ENCODE measurements around the gene SCAMP3. TPM values are rescaled to one million over a fixed set of nuclear protein-coding genes. Genes with fewer than 3 reads are reported as not detected.

The SCAMP3 gene
- total RNA-seq, 1 donor from 2014 or later = 65.8 TPM

DNA sequence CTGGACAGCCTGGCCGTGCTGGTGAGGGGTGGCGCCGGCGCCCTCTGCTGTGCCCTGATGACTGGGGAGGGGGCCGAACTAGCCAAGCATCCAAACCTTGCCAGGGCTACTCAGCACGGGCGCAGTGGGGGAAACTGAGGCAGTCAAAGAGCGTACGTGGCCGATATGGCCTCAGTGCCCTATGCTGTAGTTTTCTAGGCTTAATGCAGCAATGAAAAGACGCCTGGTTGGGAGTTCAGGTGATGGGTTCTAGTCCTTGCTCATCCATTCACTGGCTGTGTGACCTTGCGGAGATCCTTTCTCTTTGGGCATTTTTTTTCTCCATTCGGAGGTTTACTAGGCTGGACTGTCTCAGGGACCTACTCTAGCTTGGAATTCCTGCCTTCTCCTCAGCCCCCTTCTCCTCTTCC is 52.8 kb downstream of the SCAMP3 start:
- peaks cover 25% of the 10 kb centered on the region for H3K9me3 Mint-ChIP-seq (ENCODE audit: unreplicated experiment)
- H3K36me3 Mint-ChIP-seq (ENCODE audit: unreplicated experiment) = peaks cover 4% of the 10 kb centered on the region
- peak overlapping the region; percentile 92 for H3K27ac Mint-ChIP-seq (ENCODE audit: unreplicated experiment)
- TF ChIP-seq, protein P1, sequence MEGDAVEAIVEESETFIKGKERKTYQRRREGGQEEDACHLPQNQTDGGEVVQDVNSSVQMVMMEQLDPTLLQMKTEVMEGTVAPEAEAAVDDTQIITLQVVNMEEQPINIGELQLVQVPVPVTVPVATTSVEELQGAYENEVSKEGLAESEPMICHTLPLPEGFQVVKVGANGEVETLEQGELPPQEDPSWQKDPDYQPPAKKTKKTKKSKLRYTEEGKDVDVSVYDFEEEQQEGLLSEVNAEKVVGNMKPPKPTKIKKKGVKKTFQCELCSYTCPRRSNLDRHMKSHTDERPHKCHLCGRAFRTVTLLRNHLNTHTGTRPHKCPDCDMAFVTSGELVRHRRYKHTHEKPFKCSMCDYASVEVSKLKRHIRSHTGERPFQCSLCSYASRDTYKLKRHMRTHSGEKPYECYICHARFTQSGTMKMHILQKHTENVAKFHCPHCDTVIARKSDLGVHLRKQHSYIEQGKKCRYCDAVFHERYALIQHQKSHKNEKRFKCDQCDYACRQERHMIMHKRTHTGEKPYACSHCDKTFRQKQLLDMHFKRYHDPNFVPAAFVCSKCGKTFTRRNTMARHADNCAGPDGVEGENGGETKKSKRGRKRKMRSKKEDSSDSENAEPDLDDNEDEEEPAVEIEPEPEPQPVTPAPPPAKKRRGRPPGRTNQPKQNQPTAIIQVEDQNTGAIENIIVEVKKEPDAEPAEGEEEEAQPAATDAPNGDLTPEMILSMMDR (IDR thresholded peaks at IDR 0.05; ENCODE audit: partially characterized antibody, unreplicated experiment) = no peak
- DNase-seq = no peak
- H3K4me1 Mint-ChIP-seq (ENCODE audit: low read depth, unreplicated experiment) = peaks cover 14% of the 10 kb centered on the region
- H3K27me3 Mint-ChIP-seq (ENCODE audit: unreplicated experiment) = peaks cover 20% of the 10 kb centered on the region
- peak overlapping the region; percentile 90 for H3K4me3 Mint-ChIP-seq (ENCODE audit: unreplicated experiment)

DNA sequence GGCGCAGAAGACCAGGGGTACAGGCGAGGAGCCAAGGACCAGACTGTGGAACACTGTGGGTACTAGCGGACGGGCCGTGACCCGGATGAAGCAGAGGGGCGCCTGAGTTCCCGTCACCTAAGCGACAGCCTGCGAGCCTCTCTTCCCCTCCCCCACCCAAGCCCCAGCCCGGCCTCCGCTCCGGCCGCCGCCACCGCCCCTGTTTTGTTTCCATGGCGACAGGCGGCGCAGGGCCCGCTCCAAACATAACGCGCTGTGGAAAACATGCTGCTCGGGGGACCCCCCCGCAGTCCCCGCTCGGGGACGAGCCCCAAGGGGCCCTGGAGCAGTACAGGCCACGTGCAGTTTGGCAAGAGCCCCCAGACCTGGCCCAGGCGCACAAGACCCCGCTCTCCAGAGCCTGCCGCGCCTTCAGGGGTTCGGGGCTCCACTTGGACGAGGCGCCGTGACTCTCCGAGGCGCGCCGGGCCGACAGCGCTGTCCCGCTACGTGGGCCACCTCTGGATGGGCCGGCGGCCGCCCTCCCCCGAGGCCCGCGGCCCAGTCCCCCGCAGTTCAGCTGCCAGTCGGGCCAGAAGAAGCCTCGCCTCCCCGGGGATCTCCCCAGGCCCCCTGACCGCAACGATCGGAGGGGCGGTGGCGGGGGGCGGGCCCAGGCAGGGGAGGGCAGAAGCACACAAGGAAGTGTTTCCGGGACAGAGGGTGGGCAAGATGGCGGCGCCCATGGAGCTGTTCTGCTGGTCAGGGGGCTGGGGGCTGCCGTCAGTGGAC is 53.4 kb downstream of the SCAMP3 start, which contains the start of gene MTX1:
Gene MTX1, plus strand, starts transcription at position 155 of the 771 bp plus-strand sequence. Its CDS starts 110 bp downstream, at position 265.
- Mint-ChIP-seq H3K36me3 (ENCODE audit: unreplicated experiment) (peaks cover 4% of the 10 kb centered on the region), H3K4me3 (ENCODE audit: unreplicated experiment) (peak within 1 kb of the TSS; percentile 90), H3K27me3 (ENCODE audit: unreplicated experiment) (peaks cover 20% of the 10 kb centered on the region), H3K4me1 (ENCODE audit: low read depth, unreplicated experiment) (peaks cover 14% of the 10 kb centered on the region), H3K9me3 (ENCODE audit: unreplicated experiment) (peaks cover 25% of the 10 kb centered on the region), H3K27ac (ENCODE audit: unreplicated experiment) (peak within 1 kb of the TSS; percentile 99)
- peak; percentile 95 for DNase-seq
- TF ChIP-seq, protein P1 (IDR thresholded peaks at IDR 0.05; ENCODE audit: partially characterized antibody, unreplicated experiment) = no peak

- DNase-seq = peak; percentile 82
- TF ChIP-seq, protein P1 (IDR thresholded peaks at IDR 0.05; ENCODE audit: partially characterized antibody, unreplicated experiment) = no peak
- H3K4me3 Mint-ChIP-seq (ENCODE audit: unreplicated experiment) = peak within 1 kb of the TSS; percentile 90
- peak within 1 kb of the TSS; percentile 99 for H3K27ac Mint-ChIP-seq (ENCODE audit: unreplicated experiment)
- peaks cover 14% of the 10 kb centered on the region for H3K4me1 Mint-ChIP-seq (ENCODE audit: low read depth, unreplicated experiment)
- peaks cover 4% of the 10 kb centered on the region for H3K36me3 Mint-ChIP-seq (ENCODE audit: unreplicated experiment)
- H3K27me3 Mint-ChIP-seq (ENCODE audit: unreplicated experiment) = peaks cover 20% of the 10 kb centered on the region
- H3K9me3 Mint-ChIP-seq (ENCODE audit: unreplicated experiment) = peaks cover 25% of the 10 kb centered on the region
Measured at GRCh38 chr1:155207806-155208540, 54.2 kb downstream of the SCAMP3 start, which contains the start of gene THBS3. Gene THBS3, minus strand, starts transcription at chr1:155207897. Its CDS starts 21 bp downstream, at chr1:155207876.

DNA sequence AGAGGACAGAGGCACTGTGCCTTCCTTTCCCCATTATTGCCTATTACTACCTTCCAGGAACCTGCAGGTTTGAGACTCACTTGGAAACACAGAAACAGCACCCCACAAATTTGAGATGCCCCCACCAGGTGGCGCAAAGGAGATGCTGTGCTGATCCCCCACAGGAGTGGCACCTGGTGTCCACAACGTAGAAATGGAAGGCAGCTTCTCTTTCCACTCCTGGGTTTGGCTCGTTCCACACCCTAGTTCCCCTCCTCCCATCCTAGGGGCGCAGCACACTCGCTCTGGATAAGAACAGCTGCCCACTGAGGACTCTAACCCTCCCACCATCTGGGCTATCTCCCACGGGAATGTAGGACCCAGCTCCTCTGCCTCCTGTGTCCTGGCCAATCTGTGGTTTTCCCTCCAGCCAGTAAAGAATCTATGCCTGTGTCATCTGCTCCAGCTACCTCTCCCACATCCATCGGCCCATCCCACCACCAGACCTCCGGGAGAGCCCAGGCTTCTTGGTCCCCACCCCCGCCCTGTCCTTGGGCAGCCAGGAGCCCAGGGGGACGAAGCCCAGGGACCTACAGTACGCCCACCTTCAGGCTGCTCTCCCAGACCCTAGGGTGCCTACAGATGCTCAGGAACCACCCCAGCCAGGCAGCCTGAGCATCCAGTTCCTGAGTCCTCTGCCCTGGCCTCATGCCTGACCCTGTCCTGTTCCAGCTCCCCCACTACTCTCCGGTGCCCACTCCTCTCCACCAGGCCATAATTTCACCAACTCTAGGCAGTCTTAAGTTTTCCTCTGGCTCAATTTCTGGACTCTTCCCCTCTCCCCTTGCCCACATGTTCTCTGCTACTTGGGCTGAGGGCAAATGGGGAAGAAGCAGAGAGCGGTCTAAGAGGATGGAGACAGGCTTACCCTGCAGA is 55.0 kb downstream of the SCAMP3 start:
- Mint-ChIP-seq H3K9me3 (ENCODE audit: unreplicated experiment) (peaks cover 27% of the 10 kb centered on the region), H3K27me3 (ENCODE audit: unreplicated experiment) (peaks cover 22% of the 10 kb centered on the region), H3K4me3 (ENCODE audit: unreplicated experiment) (peak overlapping the region; percentile 90), H3K27ac (ENCODE audit: unreplicated experiment) (peak overlapping the region; percentile 99), H3K36me3 (ENCODE audit: unreplicated experiment) (peaks cover 4% of the 10 kb centered on the region), H3K4me1 (ENCODE audit: low read depth, unreplicated experiment) (peaks cover 14% of the 10 kb centered on the region)
- DNase-seq = peak; percentile 90
- TF ChIP-seq, protein P1 (IDR thresholded peaks at IDR 0.05; ENCODE audit: partially characterized antibody, unreplicated experiment) = peak; percentile 85

Other genes with a start within 250 kb of the SCAMP3 start
- 0.64 TPM for gene DCST2, start 228.6 kb downstream of the SCAMP3 start, total RNA-seq (ENCODE audit: unreplicated experiment)
- gene DCST1, start 228.5 kb downstream of the SCAMP3 start, total RNA-seq (ENCODE audit: unreplicated experiment) = not detected
- gene ADAM15, start 211.0 kb downstream of the SCAMP3 start, total RNA-seq (ENCODE audit: unreplicated experiment) = 7.6 TPM
- 2.9 TPM for gene EFNA4, start 198.6 kb downstream of the SCAMP3 start, total RNA-seq (ENCODE audit: unreplicated experiment)
- gene EFNA3, start 183.5 kb downstream of the SCAMP3 start, total RNA-seq (ENCODE audit: unreplicated experiment) = 14.6 TPM
- 1.7 TPM for gene EFNA1, start 134.5 kb downstream of the SCAMP3 start, total RNA-seq (ENCODE audit: unreplicated experiment)
- 8.6 TPM for gene SLC50A1, start 126.5 kb downstream of the SCAMP3 start, total RNA-seq (ENCODE audit: unreplicated experiment)
- gene DPM3, start 121.8 kb downstream of the SCAMP3 start, total RNA-seq (ENCODE audit: unreplicated experiment) = 27.7 TPM
- 108 TPM for gene KRTCAP2, start 89.1 kb downstream of the SCAMP3 start, total RNA-seq (ENCODE audit: unreplicated experiment)
- 30.4 TPM for gene TRIM46, start 88.5 kb downstream of the SCAMP3 start, total RNA-seq (ENCODE audit: unreplicated experiment)
- gene THBS3, start 54.5 kb downstream of the SCAMP3 start, total RNA-seq (ENCODE audit: unreplicated experiment) = 377 TPM
- 26.1 TPM for gene MTX1, start 53.7 kb downstream of the SCAMP3 start, total RNA-seq (ENCODE audit: unreplicated experiment)
- gene ENTREP3, start 6.9 kb downstream of the SCAMP3 start, total RNA-seq (ENCODE audit: unreplicated experiment) = 51.2 TPM
- 74.8 TPM for gene CLK2, start 11.1 kb upstream of the SCAMP3 start, total RNA-seq (ENCODE audit: unreplicated experiment)
- gene HCN3, start 15.1 kb upstream of the SCAMP3 start, total RNA-seq (ENCODE audit: unreplicated experiment) = 30.5 TPM
- gene PKLR, start 39.1 kb upstream of the SCAMP3 start, total RNA-seq (ENCODE audit: unreplicated experiment) = not detected
- 265 TPM for gene FDPS, start 46.5 kb upstream of the SCAMP3 start, total RNA-seq (ENCODE audit: unreplicated experiment)
- 305 TPM for gene RUSC1, start 58.5 kb upstream of the SCAMP3 start, total RNA-seq (ENCODE audit: unreplicated experiment)